GM19467 (cell line): ENCODE measurements around the gene HSD17B1.

Experiments
- ATAC-seq: cut with Tn5 transposase; IDR thresholded peaks from one replicate; pipeline ENCODE4 v1.9.1; 2021; ENCODE audit warnings: mild to moderate bottlenecking, moderate library complexity; ENCODE audit not compliant: unreplicated experiment

The HSD17B1 gene

GRCh38 chr17:42565523-42566214 lies 12.9 kb downstream of the HSD17B1 start:
- no peak for ATAC-seq

- ATAC-seq, result no peak
Measured at GRCh38 chr17:42566215-42566882, 13.6 kb downstream of the HSD17B1 start.

GRCh38 chr17:42566883-42567573 lies 14.3 kb downstream of the HSD17B1 start, which contains the start of gene MLX:
Gene MLX (plus strand): TSS chr17:42567100. CDS start chr17:42567125, 25 bp downstream.
- peak; percentile 64 for ATAC-seq

- no peak for ATAC-seq
Measured at GRCh38 chr17:42568341-42569111, 15.8 kb downstream of the HSD17B1 start.

- ATAC-seq, result no peak
Measured at GRCh38 chr17:42571435-42572225, 18.9 kb downstream of the HSD17B1 start.

- ATAC-seq, result no peak
Measured at GRCh38 chr17:42573095-42573494, 20.4 kb downstream of the HSD17B1 start.

- ATAC-seq, result no peak
Measured at GRCh38 chr17:42574463-42574862, 21.7 kb downstream of the HSD17B1 start.

- no peak for ATAC-seq
Measured at GRCh38 chr17:42577140-42577531, 24.4 kb downstream of the HSD17B1 start.

- peak; percentile 67 for ATAC-seq
Measured at GRCh38 chr17:42577532-42578281, 25.0 kb downstream of the HSD17B1 start, which contains the start of gene PSMC3IP. Gene PSMC3IP (minus strand): TSS chr17:42577729. CDS start chr17:42577686, 43 bp downstream.

- peak; percentile 42 for ATAC-seq
Measured at GRCh38 chr17:42578282-42578869, 25.7 kb downstream of the HSD17B1 start.

GRCh38 chr17:42579794-42580551 lies 27.2 kb downstream of the HSD17B1 start:
- no peak for ATAC-seq

GRCh38 chr17:42581744-42582270 lies 29.1 kb downstream of the HSD17B1 start:
- no peak for ATAC-seq

GRCh38 chr17:42584880-42585279 lies 32.2 kb downstream of the HSD17B1 start:
- no peak for ATAC-seq

- ATAC-seq, result no peak
Measured at GRCh38 chr17:42585353-42585752, 32.6 kb downstream of the HSD17B1 start.

- ATAC-seq, result no peak
Measured at GRCh38 chr17:42586514-42587230, 33.9 kb downstream of the HSD17B1 start.

GRCh38 chr17:42590886-42591285 lies 38.2 kb downstream of the HSD17B1 start:
- ATAC-seq, result no peak

- ATAC-seq, result no peak
Measured at GRCh38 chr17:42591411-42591810, 38.7 kb downstream of the HSD17B1 start.
